Iris pigment epithelial cell (primary cell): ENCODE measurements around the gene PTPRD.

Experiments used
- DNase-seq: peaks from one replicate; pipeline ENCODE4 v3.0.0-alpha.2; 2011; ENCODE audit warnings: low read depth

PTPRD gene

GRCh38 chr9:10173561-10173960, 439.2 kb downstream of the PTPRD start:
- no peak for DNase-seq

GRCh38 chr9:10172476-10172875, 440.3 kb downstream of the PTPRD start:
- DNase-seq = no peak

- no peak for DNase-seq
These were observed 444.6 kb downstream of the PTPRD start for GRCh38 chr9:10168241-10168640.

- DNase-seq = no peak
These were observed 464.0 kb downstream of the PTPRD start for GRCh38 chr9:10148796-10149195.

- DNase-seq = no peak
These were observed 466.1 kb downstream of the PTPRD start for GRCh38 chr9:10146517-10147331.

GRCh38 chr9:10144355-10144754, 468.4 kb downstream of the PTPRD start:
- no peak for DNase-seq

- no peak for DNase-seq
These were observed 477.2 kb downstream of the PTPRD start for GRCh38 chr9:10135553-10135952.

GRCh38 chr9:10134266-10134665, 478.5 kb downstream of the PTPRD start:
- no peak for DNase-seq

GRCh38 chr9:10130061-10130675, 482.6 kb downstream of the PTPRD start:
- DNase-seq = peak; percentile 35

GRCh38 chr9:10127867-10128266, 484.9 kb downstream of the PTPRD start:
- peak; percentile 13 for DNase-seq

- DNase-seq = no peak
These were observed 500.0 kb downstream of the PTPRD start for GRCh38 chr9:10112798-10113197.

GRCh38 chr9:10112070-10112469, 500.7 kb downstream of the PTPRD start:
- DNase-seq = no peak

GRCh38 chr9:10108815-10109214, 504.0 kb downstream of the PTPRD start:
- DNase-seq = no peak

- DNase-seq = no peak
These were observed 508.0 kb downstream of the PTPRD start for GRCh38 chr9:10104774-10105173.

- DNase-seq = no peak
These were observed 517.6 kb downstream of the PTPRD start for GRCh38 chr9:10095208-10095607.

- DNase-seq = no peak
These were observed 518.2 kb downstream of the PTPRD start for GRCh38 chr9:10094563-10094962.

GRCh38 chr9:10080012-10080411, 532.8 kb downstream of the PTPRD start:
- DNase-seq = no peak

- DNase-seq = no peak
These were observed 533.4 kb downstream of the PTPRD start for GRCh38 chr9:10079284-10079964.

GRCh38 chr9:10071579-10071978, 541.2 kb downstream of the PTPRD start:
- no peak for DNase-seq

- peak; percentile 42 for DNase-seq
These were observed 550.0 kb downstream of the PTPRD start for GRCh38 chr9:10062629-10063395.

- DNase-seq = peak; percentile 26
These were observed 553.8 kb downstream of the PTPRD start for GRCh38 chr9:10059044-10059443.

GRCh38 chr9:10055886-10056395, 556.9 kb downstream of the PTPRD start:
- no peak for DNase-seq
